ENCODE data around the gene AIG1.
"Not testable (repeated sequence)": the region's sequence is repeated elsewhere in the genome, so short reads cannot be mapped to it uniquely, and the experiment has no call there.

The AIG1 gene

GRCh38 chr6:143135325-143135724 is 74.6 kb downstream of the AIG1 start:
- no peak for DNase-seq

- no peak for DNase-seq
Observed at GRCh38 chr6:143135797-143136561, 75.3 kb downstream of the AIG1 start.

GRCh38 chr6:143136647-143137046 is 76.0 kb downstream of the AIG1 start:
- DNase-seq: no peak

- no peak for DNase-seq
Observed at GRCh38 chr6:143139239-143139784, 78.6 kb downstream of the AIG1 start.

GRCh38 chr6:143139884-143140283 is 79.2 kb downstream of the AIG1 start:
- not testable (repeated sequence) for DNase-seq

GRCh38 chr6:143140767-143141166 is 80.1 kb downstream of the AIG1 start:
- no peak for DNase-seq

GRCh38 chr6:143141442-143141841 is 80.8 kb downstream of the AIG1 start:
- DNase-seq: no peak

GRCh38 chr6:143146186-143146851 is 85.6 kb downstream of the AIG1 start:
- no peak for DNase-seq

- no peak for DNase-seq
Observed at GRCh38 chr6:143149771-143150170, 89.1 kb downstream of the AIG1 start.

GRCh38 chr6:143150281-143150680 is 89.6 kb downstream of the AIG1 start:
- no peak for DNase-seq

GRCh38 chr6:143151381-143151780 is 90.7 kb downstream of the AIG1 start:
- no peak for DNase-seq

- DNase-seq: no peak
Observed at GRCh38 chr6:143155681-143156080, 95.0 kb downstream of the AIG1 start.

GRCh38 chr6:143157131-143157530 is 96.4 kb downstream of the AIG1 start:
- DNase-seq: no peak

GRCh38 chr6:143158113-143158581 is 97.5 kb downstream of the AIG1 start:
- no peak for DNase-seq

GRCh38 chr6:143159001-143159400 is 98.3 kb downstream of the AIG1 start:
- DNase-seq: no peak

- no peak for DNase-seq
Observed at GRCh38 chr6:143160015-143160414, 99.3 kb downstream of the AIG1 start.

- no peak for DNase-seq
Observed at GRCh38 chr6:143160439-143161220, 99.9 kb downstream of the AIG1 start.

GRCh38 chr6:143163621-143164020 is 102.9 kb downstream of the AIG1 start:
- no peak for DNase-seq

- DNase-seq: no peak
Observed at GRCh38 chr6:143164565-143165105, 103.9 kb downstream of the AIG1 start.

GRCh38 chr6:143165315-143165855 is 104.7 kb downstream of the AIG1 start:
- no peak for DNase-seq

GRCh38 chr6:143166247-143166695 is 105.6 kb downstream of the AIG1 start:
- DNase-seq: no peak

GRCh38 chr6:143167224-143167623 is 106.5 kb downstream of the AIG1 start:
- DNase-seq: no peak

GRCh38 chr6:143168396-143168816 is 107.7 kb downstream of the AIG1 start:
- DNase-seq: not testable (repeated sequence)
